ENCODE data around the gene DENND1A.

GRCh38 chr9:123599781-123600180, 330.1 kb downstream of the DENND1A start:
- TF ChIP-seq CTCF (IDR thresholded peaks at IDR 0.05; ENCODE audit: low read depth, low read length, missing input control), result no peak
- no peak for TF ChIP-seq GABPA (IDR thresholded peaks at IDR 0.05 in 1 of 2, conservative IDR thresholded peaks at IDR 0.05 in 1 of 2)
- no peak for TF ChIP-seq EGR1 (IDR thresholded peaks at IDR 0.05; ENCODE audit: low read depth in 2 of 2)
- TF ChIP-seq FOXA2 (IDR thresholded peaks at IDR 0.05), result no peak
- no peak for TF ChIP-seq RAD21 (IDR thresholded peaks at IDR 0.05)
- TF ChIP-seq, protein P1, sequence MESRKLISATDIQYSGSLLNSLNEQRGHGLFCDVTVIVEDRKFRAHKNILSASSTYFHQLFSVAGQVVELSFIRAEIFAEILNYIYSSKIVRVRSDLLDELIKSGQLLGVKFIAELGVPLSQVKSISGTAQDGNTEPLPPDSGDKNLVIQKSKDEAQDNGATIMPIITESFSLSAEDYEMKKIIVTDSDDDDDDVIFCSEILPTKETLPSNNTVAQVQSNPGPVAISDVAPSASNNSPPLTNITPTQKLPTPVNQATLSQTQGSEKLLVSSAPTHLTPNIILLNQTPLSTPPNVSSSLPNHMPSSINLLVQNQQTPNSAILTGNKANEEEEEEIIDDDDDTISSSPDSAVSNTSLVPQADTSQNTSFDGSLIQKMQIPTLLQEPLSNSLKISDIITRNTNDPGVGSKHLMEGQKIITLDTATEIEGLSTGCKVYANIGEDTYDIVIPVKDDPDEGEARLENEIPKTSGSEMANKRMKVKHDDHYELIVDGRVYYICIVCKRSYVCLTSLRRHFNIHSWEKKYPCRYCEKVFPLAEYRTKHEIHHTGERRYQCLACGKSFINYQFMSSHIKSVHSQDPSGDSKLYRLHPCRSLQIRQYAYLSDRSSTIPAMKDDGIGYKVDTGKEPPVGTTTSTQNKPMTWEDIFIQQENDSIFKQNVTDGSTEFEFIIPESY (IDR thresholded peaks at IDR 0.05), result no peak
- no peak for TF ChIP-seq ATF3 (IDR thresholded peaks at IDR 0.05)
- no peak for TF ChIP-seq YY1 (IDR thresholded peaks at IDR 0.05)
